NCI-H524 treated with DMSO at 0.1 percent for 48 hours (cell line): ENCODE measurements around the gene FYN.

Source experiments
- DNase-seq: peaks from one replicate; lab custom pipeline; 2025; lab: John Stamatoyannopoulos, UW

The FYN gene

DNA sequence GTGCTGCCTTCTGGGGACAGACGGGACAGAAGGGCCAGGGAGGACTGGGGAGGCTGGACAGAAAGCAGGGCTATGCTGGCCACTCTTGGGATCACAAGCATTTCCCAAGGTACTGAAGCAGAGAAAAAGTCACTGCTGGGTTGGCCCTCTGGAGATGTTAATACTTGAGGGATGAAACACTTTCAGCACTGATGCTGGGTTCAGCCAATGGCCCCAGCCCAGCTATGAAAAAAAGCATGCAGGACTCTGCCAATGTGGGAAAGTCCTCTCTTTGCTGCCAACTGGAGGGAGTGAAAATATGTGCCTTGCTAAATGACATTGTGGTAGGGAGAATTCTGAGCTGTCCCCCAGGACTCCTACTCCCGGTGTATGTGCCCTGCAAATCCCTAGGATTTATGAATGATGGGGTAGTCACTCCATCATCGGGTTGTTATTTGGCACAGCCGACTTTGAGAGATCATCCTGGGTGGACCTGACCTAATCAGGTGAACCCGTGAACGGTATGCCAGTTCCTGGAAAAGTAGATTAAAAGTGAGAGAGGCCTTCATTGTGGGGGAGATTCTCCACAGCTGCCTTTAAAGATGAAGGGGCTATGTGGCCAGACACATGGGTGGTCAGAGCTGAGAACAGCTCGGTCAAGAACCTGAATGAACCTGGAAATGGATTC, 147.7 kb downstream of the FYN start:
- no peak for DNase-seq

DNA sequence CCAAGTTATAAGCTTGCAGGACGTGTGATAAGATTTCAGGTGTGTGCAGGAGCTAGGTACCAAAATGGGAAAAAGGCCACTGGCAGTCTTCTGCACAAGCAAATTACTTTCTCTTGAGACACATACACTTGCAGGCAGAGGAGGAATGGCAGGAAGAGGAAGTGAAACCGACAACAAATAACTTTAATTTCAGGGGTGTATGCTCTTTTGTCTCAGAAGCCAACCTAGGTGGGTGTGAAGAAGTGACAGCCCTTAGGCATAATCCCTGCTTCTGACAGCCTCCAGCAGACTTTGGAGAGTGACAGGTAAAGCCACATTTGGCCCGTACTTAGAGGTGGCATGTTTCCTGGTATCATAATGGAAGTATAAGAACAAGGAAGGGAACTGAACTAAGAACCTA, 148.7 kb downstream of the FYN start:
- no peak for DNase-seq

DNA sequence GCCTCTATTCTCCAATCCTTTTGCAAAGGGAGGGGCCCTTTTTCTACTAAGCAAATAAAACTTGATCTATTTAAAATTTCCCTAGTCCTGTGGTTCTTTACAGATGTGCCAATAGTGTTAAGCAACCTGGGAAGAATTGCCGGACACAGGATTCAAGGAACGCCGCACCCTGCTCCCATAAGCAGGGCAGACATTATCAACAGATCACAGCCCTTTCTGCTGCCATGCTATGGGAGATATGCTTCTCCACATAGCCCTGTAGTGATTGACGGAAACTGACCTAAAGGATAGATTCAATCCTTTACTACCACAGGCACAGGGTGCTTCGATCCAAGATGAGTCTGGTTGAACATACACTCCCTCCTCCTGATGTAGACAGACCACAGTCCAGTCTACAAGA, 149.2 kb downstream of the FYN start:
- DNase-seq: no peak

DNA sequence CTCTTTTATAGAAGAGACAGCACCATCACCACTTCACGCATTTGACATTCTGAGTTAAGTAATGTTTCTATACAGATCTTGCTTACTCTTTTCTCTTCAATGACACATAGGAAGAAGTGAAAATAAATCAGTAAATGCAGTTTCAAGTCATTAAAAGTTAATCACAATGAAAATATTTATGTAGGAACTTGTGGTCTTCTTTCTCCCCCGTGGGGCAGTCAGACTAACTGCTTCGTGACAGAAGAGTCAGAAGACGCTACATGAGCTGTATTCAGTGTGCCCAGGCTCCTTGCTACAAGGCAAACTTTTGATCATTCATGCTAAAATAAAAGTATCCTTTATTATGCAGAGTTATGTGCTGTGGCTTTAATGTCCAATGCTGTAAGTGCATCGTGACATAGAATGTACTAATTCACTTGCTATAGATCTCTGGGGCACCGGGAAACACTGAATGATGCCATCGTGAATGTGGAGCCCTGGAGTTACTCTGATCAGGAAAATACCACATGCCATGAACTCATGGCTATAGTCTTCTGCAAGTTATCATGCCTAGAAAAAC, 149.8 kb downstream of the FYN start:
- DNase-seq: no peak

DNA sequence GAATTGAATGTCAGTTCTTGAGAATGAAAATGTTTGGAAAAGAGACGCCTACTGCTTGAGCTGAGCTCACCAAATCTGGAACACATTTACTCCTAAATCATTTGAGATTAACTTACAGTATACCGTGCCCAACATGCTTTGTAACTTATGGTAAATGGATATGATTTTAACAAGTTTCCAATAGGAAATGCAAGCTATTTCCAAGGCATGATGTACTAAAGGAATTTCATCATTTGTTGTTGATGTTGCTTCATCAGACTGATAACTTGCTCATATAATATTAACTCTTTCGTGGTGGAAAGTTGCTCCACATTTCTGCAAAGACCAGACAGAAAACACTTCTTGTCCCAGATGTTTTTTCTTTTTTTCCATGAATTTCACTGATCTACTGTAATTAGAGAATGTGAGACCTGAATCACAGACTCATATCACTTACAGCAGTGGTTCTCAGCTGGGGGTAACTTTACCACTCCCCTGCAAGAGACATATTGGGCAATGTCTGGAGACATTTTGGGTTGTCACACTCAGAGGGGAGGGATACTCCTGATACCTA, 151.0 kb downstream of the FYN start:
- no peak for DNase-seq

DNA sequence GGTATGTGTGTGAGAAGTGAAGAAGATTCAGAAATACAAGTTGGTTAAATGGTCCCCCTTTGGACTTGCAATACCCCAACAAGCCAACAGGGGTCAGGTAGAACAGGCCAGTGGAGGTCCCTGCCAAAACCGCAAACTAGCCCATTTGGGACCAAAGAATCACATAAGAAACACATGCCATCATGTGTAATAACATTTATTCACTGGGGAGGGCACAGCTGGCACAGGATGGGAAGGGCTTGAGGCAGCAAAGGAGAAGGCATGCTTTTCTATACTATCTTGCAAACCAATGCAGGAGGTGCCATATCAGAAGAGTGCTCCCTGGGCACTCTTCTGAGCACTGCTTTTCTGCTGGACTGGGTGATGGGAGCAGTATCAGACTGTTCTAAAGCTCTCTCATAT, 151.5 kb downstream of the FYN start:
- no peak for DNase-seq

DNA sequence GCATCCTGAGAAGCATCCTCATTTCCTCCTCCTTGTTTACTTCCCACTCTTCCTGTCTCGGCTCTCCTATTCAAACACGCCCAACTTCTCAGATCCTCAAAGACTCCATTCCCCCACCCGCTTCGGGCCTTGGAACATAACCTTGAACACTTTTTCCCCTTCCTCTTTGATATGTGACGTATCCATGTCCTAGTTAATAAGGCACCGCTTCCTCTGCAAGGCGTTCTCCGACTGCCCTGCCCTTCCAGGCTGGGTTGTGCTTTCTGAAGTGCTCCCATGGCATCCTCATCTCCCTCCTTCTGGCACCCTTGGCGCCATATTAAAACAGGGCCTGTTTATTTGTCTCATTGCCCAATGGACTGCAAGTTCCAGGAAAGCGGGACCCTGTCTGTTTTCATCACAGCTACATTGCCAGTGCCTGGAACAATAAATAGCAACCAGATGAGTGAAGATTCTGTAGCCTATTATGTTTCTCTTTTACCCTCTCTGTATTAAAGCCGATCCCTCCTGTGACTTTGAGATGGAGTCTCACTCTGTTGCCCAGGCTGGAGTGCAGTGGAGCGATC, 152.2 kb downstream of the FYN start:
- no peak for DNase-seq

DNA sequence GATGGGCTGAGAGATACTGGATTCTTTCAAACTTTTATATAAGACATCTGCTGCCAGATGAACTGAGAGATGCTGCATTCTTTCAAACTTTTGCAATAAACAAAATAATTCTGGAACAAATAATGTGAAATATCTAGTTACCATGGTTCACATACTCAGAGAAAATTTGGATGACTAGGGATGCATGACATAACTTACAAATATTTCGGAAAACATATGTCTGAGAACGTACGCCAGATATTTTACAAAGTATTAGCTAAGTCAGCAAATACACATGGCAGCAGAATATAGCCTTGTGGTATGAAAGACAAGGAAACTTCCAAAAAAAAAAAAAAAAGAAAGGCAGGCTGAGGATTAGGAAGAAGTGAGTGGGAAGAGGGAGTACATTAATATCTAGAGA, 154.3 kb downstream of the FYN start:
- DNase-seq: no peak

DNA sequence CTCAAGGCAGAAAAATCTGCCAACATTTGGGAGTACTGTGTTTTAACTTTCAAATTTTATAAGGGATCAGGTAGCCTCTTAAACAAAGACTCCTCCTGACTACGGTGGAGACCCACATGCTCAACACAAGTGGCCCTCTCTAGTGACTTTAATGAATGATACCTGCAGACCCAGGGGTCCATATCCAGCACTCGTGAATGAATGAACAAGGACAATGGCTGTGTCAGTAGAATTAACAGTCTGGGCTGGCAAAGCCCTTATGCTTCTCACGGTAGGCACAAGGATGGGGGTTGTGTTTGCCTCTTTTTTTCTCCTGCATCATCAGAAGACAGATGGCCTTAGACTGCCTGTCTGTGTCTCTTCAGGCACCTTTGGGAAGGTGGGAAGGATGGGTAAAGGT, 154.9 kb downstream of the FYN start:
- DNase-seq: no peak

DNA sequence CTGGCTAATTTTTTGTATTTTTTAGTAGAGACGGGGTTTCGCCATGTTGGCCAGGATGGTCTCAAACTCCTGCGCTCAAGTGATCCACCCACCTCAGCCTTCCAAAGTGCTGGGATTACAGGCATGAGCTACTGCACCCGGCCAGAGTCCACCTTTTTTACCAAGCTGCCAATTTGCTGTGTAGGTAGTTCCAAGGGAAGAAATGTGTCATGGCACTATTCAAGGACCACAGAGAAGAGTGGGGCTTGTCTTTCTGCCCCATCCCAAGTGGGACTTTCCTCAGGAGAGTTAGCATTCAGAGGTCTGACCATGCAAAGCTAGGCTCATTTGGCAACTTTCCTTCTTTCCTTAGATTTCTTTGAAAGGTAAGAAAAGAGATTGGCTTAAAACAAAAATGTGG, 155.6 kb downstream of the FYN start:
- no peak for DNase-seq

DNA sequence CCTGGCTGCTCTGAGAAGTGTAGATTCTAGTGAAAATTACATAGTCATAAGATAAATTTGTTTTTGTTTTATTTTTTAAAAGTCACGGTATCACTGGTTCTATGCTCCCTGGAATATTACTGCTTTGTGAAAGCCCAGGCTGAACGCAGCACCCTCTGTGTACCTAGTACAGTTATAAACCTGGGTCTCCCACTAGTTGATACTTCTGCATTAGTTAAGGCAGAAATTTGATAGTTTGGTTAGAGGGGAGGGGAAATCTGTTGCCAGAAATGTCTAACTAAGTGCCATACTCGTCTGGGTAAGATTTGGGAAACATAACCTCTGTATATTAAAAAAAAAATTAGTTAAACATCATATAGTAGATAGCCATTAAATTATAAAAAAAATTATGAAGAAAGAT, 156.9 kb downstream of the FYN start:
- DNase-seq: no peak

DNA sequence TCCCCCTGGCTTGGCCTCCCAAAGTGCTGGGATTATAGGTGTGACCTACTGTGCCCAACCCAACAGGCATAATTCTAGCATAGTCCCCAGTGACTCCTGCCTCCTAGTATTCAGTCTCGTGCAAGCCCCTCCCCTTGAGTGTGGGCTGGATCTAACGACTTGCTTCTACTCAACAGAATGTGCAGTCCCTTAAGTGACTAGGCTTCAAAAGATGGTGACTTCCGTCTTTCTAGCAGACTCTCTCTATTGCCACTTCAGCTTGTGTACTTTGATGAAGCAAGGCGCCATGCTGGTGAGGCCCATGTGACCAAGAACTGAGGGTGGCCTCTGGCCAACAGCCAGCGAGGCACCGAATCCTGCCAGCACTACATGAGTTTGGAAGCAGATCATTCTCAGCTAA, 157.9 kb downstream of the FYN start:
- no peak for DNase-seq

DNA sequence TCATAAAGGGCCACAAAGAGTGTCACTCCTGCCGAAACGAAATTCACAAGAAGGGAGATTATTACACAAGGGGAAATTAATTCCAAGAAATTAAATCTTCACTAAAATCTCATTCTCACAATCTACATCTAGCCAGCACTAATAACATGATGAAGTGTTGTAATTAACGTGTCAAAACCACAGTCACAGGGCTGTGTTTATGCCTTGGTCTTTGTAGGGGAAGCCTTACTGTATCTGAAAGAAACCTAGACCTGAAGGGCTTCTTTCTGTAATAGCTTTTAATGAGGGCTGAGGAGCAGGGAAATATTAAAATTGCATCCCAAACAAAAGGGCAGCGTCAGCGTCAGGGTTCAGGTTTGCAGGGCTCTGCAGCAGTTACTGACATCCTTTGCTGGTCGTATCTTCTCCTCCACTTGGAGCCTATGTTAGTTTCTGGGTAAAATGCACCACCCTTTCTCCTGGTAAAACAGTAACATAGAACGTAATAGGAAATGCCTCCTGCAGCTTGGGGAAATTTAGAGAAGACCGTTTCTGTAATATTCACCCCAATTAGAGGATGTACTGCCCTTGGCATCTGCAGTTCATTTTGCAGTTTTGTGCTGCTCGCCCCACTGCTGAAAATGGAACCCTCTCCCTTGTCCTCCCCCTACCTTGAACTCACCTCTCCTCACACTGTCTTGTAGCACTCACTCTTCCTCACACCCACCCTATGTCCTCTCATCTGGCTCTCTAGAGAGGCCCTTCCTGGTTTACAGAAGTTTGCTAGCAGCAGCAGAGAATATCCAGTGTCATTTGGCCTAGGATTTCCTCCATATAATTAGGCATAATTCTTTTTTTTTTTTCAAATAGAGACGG, 158.6 kb downstream of the FYN start:
- DNase-seq: no peak

DNA sequence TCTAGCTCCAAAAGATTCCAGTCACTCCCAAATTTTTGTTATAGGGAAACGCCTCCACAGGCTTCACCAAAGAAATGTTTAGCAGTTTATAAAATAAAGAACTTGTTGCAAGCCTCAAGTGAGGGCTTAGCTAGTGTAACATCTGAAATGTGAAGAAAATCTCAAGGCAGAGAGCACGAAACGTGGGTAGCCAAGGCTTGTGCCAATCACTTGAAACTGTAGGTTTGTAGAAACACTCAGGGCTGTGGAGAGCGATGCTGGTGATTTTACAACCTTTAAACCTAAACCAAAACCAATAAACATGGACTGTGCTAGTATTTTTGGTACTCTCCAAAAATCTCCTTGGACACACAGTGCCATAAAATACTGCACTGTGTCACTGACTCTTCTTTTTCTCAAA, 159.4 kb downstream of the FYN start:
- DNase-seq: no peak

DNA sequence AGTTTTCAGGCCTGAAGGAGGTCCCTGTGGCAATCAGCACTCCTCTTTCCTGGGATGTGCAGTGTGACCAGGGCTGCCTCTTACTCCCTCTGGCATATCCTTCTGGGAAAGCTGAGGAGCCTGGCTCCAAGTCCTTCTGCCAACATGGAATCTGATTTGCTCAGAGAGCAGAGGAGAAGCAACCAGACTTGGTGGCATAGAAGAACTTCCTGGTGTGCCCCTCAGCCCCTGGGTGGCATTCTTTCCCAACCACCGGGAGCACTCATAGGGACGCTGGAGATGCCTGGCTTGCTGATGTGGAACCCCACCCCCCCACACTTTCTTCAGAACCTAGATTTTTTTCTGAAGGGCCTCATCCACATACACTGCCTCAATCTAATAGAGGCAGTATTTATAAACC, 160.0 kb downstream of the FYN start:
- no peak for DNase-seq

DNA sequence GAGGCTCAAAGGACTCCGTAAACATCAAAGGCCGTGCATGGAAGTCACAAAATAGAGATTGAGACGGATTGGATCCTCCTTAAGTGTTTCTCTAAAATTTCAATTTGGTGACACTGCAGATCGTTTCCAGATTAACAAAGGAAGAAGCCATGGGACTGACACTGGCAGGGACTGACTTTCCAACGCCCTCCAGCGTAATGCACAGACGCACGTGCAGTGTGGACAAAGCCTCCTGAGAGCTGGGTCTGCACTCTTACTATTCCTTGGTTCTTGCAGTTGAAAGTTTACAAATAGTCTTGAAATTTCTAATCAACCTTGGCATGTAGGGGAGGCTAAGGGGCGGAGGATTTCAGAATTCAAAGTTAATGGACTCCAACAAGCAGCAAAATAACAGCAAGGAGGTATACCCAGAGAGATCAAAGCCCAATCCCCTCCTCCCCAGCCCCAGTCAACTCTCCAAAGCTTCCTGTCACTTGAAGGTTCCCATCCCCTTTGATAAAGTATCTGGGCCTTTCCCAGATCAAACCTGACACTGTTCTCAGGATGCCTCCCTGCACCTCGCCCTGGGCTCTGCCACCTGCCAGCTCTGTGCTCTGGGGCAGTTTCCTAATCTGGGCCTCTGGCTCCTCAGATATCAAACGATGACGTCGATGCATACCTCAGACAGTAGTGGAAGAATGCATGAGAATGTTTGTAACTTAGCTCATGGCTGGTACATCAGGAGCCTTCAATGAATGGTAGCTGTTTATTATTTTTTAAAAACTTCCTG, 161.1 kb downstream of the FYN start:
- DNase-seq: no peak

DNA sequence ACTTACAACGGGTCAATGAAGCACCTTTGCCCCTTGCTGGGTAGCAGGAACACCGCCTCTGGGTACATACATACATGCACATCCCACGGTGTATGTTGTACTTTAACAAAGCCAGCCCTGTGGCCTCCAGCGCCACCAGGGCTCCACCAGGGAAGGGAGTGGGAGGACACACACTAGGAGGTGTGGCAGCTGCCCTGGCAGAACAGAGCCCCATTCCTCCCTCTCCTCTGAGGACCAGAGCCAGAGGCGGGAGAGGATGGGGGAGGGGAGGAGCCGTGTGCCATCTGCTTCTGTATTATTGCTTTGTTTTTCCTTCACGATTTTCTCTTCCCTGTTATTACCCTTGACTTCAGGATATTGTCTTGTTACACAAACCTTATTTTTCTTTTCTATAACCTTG, 161.8 kb downstream of the FYN start:
- peak; percentile 81 for DNase-seq

DNA sequence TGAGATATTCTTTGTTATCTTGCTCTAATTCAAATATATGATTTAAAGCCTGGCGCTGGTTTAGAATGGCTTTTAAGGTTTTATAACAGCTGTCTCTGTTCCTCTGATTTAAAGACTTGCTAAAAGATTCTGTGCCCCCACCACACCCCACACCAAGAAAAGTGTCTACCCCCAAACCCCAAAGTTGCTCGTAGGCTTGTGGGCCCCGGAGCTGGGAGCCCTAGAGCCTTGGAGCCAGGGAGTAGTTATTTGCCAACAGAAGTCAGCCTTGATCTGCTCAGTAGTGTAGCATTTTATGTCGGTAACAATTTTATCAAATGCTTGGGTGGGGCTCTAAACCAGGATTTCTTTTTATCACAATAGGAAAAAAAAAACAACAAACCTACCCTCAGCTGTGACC, 162.3 kb downstream of the FYN start:
- no peak for DNase-seq

DNA sequence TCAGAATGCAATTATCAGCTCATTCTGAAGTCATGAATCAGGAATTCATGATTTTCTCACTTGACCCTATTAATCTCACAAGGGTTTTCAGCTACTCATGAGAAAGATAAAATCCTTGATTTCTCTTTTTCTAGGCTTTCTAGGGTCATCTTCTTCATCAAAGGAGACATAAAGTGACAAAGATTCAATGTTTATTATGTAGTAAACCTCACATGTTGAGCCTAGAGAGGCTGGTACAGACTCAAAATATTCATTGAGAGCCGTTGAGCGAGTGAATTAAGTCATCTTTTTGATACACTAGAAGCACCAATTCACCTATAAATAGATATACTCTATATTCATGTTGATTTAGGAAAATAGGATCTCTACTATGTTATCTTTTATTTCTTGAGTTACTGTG, 162.8 kb downstream of the FYN start:
- no peak for DNase-seq

DNA sequence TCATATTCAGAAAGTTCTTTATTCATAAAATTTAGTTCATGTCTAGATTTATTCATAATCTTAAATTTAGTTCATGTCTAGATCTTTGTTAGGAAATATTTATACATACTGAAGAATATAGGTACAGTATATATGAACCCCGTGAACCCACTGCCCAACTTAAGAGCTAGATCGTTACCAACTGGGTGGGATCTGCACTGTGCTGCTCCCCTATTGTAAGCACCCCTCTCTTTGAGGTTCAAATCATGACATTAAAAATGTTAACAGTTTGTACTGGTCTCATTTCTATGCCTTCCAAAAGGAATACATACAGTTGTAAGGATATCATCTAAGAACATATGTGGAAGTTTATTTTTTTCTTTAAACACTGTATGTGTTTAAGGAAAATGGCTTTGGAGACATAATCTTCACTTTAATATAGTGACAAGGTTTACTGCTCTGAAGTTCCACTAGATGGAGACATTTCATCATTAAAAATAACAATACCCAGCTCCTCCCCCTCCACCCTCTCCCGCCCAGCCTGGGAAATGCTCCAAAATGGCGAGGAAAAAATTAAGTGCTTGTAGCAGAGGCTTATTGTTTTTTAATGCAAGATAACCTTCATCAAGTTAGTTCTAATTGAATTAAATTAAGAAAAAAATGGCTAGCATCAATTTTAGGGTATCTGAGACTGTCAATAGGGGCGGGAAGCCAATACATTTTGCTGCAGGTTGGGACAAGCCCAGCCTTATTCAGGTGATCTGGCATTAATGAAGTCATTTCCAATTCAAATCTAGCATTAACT, 163.4 kb downstream of the FYN start:
- DNase-seq: no peak

DNA sequence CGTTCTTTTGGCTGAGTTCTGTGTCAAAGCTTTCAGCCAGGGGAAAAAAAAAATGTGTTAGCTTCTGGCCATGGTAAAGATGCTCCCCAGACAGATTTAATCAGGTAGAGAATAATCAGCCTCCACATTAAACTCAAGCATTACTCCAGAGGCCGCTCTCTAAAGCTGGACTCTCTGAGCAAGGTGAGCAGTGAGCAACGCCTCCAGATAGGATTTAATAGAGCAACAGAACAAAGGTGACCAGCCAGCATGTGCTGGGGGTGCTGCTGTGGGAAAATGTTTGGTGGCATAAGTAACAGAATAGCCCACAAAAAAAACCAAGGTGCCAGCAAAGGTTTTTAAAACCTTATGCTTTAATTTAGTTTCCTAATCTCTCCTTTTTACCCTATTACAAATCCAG, 164.1 kb downstream of the FYN start:
- no peak for DNase-seq
